Heart left ventricle (tissue), 16 donors: ENCODE data around the gene MYO7A. TPM values are rescaled to one million over a fixed set of nuclear protein-coding genes. Genes with fewer than 3 reads are reported as not detected.

Experiments
- ATAC-seq, 4 donors: fragments of 200-7000 bp; cut with Tn5 transposase; one replicate each; pipeline ENCODE4 v1.9.1; 2020 to 2022; ENCODE audit warnings: moderate library complexity in 4 of 4, mild to moderate bottlenecking in 3 of 4, moderate number of reproducible peaks in 1 of 4
- DNase-seq, 5 donors: peaks; one replicate each; pipeline ENCODE4 v3.0.0-alpha.2; 2020
- H3K27ac ChIP-seq, 12 donors: fragments of 200-600 bp; sonication (generic) in 4 of 12; one replicate each; pipeline versions ENCODE4 v1.5.0 to v1.8.0; 2016 to 2022; ENCODE audit warnings: mild to moderate bottlenecking in 2 of 12
- H3K27me3 ChIP-seq, 9 donors: fragments of 200-600 bp; sonication (generic) in 2 of 9; one replicate each; pipeline versions ENCODE4 v1.5.1 to v1.8.0; 2016 to 2022; ENCODE audit warnings: mild to moderate bottlenecking in 3 of 9
- H3K36me3 ChIP-seq, 9 donors: fragments of 200-600 bp; sonication (generic) in 2 of 9; one replicate each; pipeline versions ENCODE4 v1.5.0 to v1.8.0; 2018 to 2022; ENCODE audit warnings: mild to moderate bottlenecking in 2 of 9
- H3K4me1 ChIP-seq, 12 donors: fragments of 200-600 bp; sonication (generic) in 4 of 12; one replicate each; pipeline versions ENCODE4 v1.5.0 to v1.8.0; 2016 to 2022; ENCODE audit warnings: mild to moderate bottlenecking in 3 of 12
- H3K4me3 ChIP-seq, 12 donors: fragments of 200-600 bp; sonication (generic) in 4 of 12; one replicate each; pipeline versions ENCODE4 v1.5.0 to v1.8.0; 2017 to 2022; ENCODE audit warnings: mild to moderate bottlenecking in 9 of 12, moderate library complexity in 4 of 12
- H3K9me3 ChIP-seq, 12 donors: fragments of 200-600 bp; sonication (generic) in 4 of 12; one replicate each; pipeline versions ENCODE4 v1.5.0 to v1.8.0; 2016 to 2022; ENCODE audit warnings: mild to moderate bottlenecking in 1 of 12
- POLR2A ChIP-seq, 2 donors: fragments of 450-650 bp; IDR thresholded peaks; one replicate each; pipeline ENCODE4 v1.6.1; 2017; ENCODE audit warnings: antibody characterized with exemption in 2 of 2, mild to moderate bottlenecking in 2 of 2, moderate library complexity in 2 of 2
- WGBS, 4 donors: extraction: QIAGEN DNeasy Blood & Tissue Kit in 2 of 4; methylation state at CpG; one replicate each; pipeline versions ENCODE4 v1.1.5 to v1.1.7; 2013 to 2018; 5-methylcytosine and 5-hydroxymethylcytosine counted together
- intact Hi-C, 10 donors: fragments of 100-400 bp; cut with DNase I; formaldehyde crosslinking; loops; one replicate each; pipeline versions ENCODE4 v1.11.1 to v1.14.2; 2022
- polyA plus RNA-seq, 2 donors: library from polyadenylated mRNA; stranded (reverse); fragments of 200-250 nt; gene quantifications; one replicate each; pipeline ENCODE4 v1.2.3, GENCODE V29; 2013
- total RNA-seq, 9 donors: library from RNA; depleted of rRNA in 2 of 9; stranded (reverse); fragments of >200 nt in 2 of 9; fragmentation: NEBNext Ultra II Directional in 3 of 9; extraction: Animal tissue kit (Norgen Biotek cat#: 25700) in 3 of 9; gene quantifications; one replicate each; pipeline versions ENCODE4 v1.1.0 to v1.2.4, GENCODE V29; 2016 to 2023
- TF ChIP-seq, protein P1 (sequence below), 12 donors: fragments of 200-600 bp; sonication (generic) in 4 of 12; IDR thresholded peaks; one replicate each; pipeline versions ENCODE4 v1.5.0 to v1.8.0; 2018 to 2022; ENCODE audit warnings: antibody characterized with exemption in 12 of 12, mild to moderate bottlenecking in 5 of 12
- donor health status: ischemic (EF 13 %, LVEDD 7.1; RV severe dilation, severe dysfunction).
- donor health status: healthy with polysubstance abuse.
- donor health status: DM: no; HTN: yes; CAD: no.
- donor health status: DM: no; HTN: no; CAD: no.
- donor health status: ischemic (EF 25% LVEDD 6.9; RV normal size, moderate dysfunction).
- donor health status: ischemic (EF 25% LVEDD 5.7; RV mildly dilated, moderate dysfunction).
- donor health status: healthy.
- donor health status: DM: yes; HTN: yes; CAD: no.
- donor health status: ischemic (EF 35%, LVEDD 5.7; RV mildly dilated, moderate dysfunction).
- donor health status: nonischemic (EF 11% LVEDD 7.7; RV severe dilation, severe dysfunction).
- donor health status: DM: yes; HTN: yes; CAD: no.
- donor health status: PGD.
- donor health status: ischemic (EF 29% LVEDD 5.4; RV normal size, mild dysfunction).
- donor health status: nonischemic (EF 23%, LVEDD 6.1; RV moderate dilation, normal function).

MYO7A gene
- total and polyA plus RNA-seq, 11 donors: 1.0 to 17.1 (median 2.7) TPM

DNA sequence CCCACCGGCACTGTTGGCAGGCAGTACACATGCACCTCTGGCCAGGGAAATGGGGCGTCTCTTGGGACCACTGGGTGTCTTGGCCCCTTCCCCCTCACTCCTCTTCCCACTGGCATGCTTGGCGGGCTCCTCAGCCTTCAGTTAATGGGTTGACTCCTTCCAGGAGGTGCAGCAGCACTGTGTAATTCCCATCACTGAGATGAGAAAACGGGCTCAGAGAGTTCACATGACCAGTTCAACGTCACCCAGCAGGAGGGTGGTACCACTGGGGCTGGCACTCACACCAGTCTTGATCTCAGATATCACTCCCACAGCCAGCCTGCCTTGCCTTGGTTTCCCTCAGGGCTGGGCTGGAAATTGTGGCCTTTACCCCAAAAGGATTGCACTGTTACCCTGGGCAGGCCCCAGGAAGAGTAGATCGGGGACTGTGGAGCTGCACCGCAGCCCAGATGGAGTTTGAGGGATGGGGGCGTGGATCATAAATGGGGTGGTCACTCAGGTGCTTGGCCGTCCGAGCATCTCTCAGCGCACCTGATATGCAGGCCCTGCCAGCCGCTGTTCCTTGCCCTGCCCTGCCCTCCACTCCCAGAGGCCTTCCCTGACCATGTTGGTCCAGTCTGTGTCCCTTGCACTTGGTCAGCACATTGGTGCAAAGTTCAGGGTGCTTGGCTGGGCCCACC lies 44.3 kb upstream of the MYO7A start:
- TF ChIP-seq POLR2A (IDR thresholded peaks at IDR 0.05): no peak
- TF ChIP-seq, protein P1, sequence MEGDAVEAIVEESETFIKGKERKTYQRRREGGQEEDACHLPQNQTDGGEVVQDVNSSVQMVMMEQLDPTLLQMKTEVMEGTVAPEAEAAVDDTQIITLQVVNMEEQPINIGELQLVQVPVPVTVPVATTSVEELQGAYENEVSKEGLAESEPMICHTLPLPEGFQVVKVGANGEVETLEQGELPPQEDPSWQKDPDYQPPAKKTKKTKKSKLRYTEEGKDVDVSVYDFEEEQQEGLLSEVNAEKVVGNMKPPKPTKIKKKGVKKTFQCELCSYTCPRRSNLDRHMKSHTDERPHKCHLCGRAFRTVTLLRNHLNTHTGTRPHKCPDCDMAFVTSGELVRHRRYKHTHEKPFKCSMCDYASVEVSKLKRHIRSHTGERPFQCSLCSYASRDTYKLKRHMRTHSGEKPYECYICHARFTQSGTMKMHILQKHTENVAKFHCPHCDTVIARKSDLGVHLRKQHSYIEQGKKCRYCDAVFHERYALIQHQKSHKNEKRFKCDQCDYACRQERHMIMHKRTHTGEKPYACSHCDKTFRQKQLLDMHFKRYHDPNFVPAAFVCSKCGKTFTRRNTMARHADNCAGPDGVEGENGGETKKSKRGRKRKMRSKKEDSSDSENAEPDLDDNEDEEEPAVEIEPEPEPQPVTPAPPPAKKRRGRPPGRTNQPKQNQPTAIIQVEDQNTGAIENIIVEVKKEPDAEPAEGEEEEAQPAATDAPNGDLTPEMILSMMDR (IDR thresholded peaks at IDR 0.05): no peak
- Histone ChIP-seq H3K27ac (peak overlapping the region in 4 of 12 donors; percentile 8 to 70 (median 48)), H3K4me1 (peaks cover 0 to 27% (median 14%) of the 10 kb centered on the region in 12 donors), H3K36me3 (no peaks in the 10 kb centered on the region), H3K4me3 (no peak overlapping the region), H3K27me3 (no peaks in the 10 kb centered on the region), H3K9me3 (peaks cover 0 to 3% (median 0%) of the 10 kb centered on the region in 12 donors)
- ATAC-seq (no peak), DNase-seq (peak in 3 of 5 donors; percentile 13 to 20 (median 15))
- 90 to 97% (median 95%) methylated on average over 8 to 12 of the region's 12 CpGs for WGBS, 4 donors
- intact Hi-C loops: loop anchor here in 1 of 10 donors (10.0 kb wide), 1 partner anchor 289 kb away; no protein-coding TSS in a partner anchor

DNA sequence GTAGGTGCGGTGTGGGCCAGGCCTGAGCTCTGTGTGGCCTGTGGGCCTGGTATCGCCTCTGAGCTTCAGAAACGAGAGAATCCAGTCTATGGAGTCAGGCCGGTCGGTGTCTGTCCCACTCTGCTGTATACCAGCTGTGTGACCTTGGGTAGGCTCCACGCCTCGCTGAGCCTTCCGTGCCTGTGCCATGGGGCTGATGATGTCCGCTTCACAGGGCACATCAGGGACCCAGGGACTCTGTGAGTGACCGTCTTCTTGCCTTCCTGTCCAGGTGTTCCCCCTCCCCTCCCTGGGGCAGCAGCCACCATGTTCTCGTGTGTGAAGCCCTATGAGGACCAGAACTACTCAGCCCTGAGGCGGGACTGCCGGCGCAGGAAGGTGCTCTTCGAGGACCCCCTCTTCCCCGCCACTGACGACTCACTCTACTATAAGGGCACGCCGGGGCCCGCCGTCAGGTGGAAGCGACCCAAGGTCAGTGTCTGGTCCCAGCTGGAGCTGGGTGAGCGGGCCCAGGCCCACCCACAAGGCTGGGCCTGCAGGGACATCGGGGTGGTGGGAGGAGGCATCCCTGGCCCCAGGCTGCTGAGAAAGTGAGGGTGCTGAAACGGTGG lies 43.4 kb upstream of the MYO7A start:
- no peaks in the 10 kb centered on the region for H3K27me3 ChIP-seq
- H3K9me3 ChIP-seq: no peaks in the 10 kb centered on the region
- 94 to 97% (median 95%) methylated on average over 15 to 25 of the region's 25 CpGs for WGBS, 4 donors
- H3K36me3 ChIP-seq: no peaks in the 10 kb centered on the region
- intact Hi-C loops: loop anchor here in 1 of 10 donors (10.0 kb wide), 1 partner anchor 290 kb away; no protein-coding TSS in a partner anchor
- H3K4me1 ChIP-seq: peaks cover 0 to 27% (median 14%) of the 10 kb centered on the region in 12 donors
- no peak overlapping the region for H3K27ac ChIP-seq
- peak in 3 of 5 donors; percentile 15 to 37 (median 19) for DNase-seq
- no peak for ATAC-seq
- H3K4me3 ChIP-seq: no peak overlapping the region
- no peak for TF ChIP-seq POLR2A (IDR thresholded peaks at IDR 0.05)
- TF ChIP-seq, protein P1 (IDR thresholded peaks at IDR 0.05): no peak

DNA sequence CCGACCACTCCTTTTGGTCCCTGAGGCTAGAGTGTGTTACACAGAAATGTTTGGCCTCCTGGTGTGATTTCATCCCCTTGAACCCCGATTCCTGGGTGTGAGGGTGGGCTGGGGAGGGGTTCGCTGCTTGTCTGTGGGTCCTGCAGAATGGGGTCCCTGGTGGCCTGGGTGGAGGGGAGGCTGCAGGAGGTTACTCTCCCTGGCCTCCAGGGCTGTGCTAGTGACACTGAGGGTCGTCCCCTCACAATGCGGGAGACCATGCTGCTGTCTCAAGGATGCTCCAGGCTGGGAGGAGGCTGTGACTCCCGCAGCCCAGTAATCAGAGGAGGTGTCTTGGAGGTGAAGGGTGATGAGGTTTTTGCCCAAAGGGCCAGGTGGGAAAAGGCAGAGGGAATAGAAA lies 42.4 kb upstream of the MYO7A start:
- H3K9me3 ChIP-seq: no peaks in the 10 kb centered on the region
- ATAC-seq (no peak), DNase-seq (peak in 3 of 5 donors; percentile 18 to 23 (median 19))
- no peaks in the 10 kb centered on the region for H3K27me3 ChIP-seq
- no peak overlapping the region for H3K4me3 ChIP-seq
- intact Hi-C loops: loop anchor here in 1 of 10 donors (10.0 kb wide), 1 partner anchor 291 kb away; no protein-coding TSS in a partner anchor
- H3K27ac ChIP-seq: no peak overlapping the region
- H3K36me3 ChIP-seq: no peaks in the 10 kb centered on the region
- H3K4me1 ChIP-seq: peaks cover 0 to 27% (median 14%) of the 10 kb centered on the region in 12 donors
- 92 to 97% (median 95%) methylated on average over 5 to 6 of the region's 6 CpGs for WGBS, 4 donors
- TF ChIP-seq, protein P1 (IDR thresholded peaks at IDR 0.05): no peak
- TF ChIP-seq POLR2A (IDR thresholded peaks at IDR 0.05): no peak
